ENCODE data around the gene IL1RL2.

DNA sequence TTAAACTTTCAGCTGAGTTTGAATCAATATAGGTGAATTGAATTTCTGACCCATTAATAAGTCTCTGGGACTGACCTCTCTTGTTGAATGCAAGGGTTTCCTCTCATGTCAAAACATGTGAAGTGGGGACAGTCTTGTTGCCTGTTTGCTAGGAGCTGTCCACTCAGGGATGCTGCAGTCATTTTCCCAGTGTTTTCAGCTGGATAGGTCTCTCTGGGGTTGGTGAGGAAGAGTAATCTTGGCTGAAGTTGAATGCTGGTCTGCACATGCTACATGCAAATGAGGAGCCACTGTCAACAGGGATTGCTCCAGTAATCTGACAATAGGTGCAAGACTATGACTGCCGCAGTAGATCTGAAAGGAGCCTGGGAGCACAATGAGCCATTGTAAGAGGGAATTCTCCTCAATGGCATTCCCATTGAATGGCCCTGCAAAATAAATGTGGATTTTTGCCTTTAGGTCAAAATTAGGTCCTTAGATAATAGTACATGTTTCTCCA lies 90.4 kb downstream of the IL1RL2 start:
- TF ChIP-seq, protein P1, sequence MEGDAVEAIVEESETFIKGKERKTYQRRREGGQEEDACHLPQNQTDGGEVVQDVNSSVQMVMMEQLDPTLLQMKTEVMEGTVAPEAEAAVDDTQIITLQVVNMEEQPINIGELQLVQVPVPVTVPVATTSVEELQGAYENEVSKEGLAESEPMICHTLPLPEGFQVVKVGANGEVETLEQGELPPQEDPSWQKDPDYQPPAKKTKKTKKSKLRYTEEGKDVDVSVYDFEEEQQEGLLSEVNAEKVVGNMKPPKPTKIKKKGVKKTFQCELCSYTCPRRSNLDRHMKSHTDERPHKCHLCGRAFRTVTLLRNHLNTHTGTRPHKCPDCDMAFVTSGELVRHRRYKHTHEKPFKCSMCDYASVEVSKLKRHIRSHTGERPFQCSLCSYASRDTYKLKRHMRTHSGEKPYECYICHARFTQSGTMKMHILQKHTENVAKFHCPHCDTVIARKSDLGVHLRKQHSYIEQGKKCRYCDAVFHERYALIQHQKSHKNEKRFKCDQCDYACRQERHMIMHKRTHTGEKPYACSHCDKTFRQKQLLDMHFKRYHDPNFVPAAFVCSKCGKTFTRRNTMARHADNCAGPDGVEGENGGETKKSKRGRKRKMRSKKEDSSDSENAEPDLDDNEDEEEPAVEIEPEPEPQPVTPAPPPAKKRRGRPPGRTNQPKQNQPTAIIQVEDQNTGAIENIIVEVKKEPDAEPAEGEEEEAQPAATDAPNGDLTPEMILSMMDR (IDR thresholded peaks at IDR 0.05), result no peak
- no peak for TF ChIP-seq POLR2A (IDR thresholded peaks at IDR 0.05)

Data from lower leg skin (tissue), 3 donors.